Stimulated activated CD4-positive, alpha-beta T cell treated with anti-CD3 and anti-CD28 coated beads, Interleukin-4, amount 100 ng/mL, for 48 hours (primary cell): Measurements from ENCODE around the gene ITSN1.

ENCODE experiments used
- DNase-seq, 2 donors: peaks; one replicate each; pipeline ENCODE4 v3.0.0-alpha.2; 2020; ENCODE audit warnings: low read depth in 2 of 2

Gene ITSN1

DNA sequence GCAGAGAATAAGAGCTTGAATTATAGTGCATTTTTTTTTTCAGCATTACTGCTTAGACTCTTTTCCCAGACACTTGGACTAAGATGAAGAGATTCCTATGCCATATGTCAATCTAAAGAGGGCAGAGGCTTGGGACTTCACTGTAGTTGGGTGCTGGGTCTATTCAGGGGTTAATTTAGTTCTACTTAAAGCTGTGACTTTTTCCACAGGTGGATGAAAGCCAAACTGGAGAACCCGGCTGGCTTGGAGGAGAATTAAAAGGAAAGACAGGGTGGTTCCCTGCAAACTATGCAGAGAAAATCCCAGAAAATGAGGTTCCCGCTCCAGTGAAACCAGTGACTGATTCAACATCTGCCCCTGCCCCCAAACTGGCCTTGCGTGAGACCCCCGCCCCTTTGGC is 168.5 kb downstream of the ITSN1 start:
- no peak for DNase-seq

DNA sequence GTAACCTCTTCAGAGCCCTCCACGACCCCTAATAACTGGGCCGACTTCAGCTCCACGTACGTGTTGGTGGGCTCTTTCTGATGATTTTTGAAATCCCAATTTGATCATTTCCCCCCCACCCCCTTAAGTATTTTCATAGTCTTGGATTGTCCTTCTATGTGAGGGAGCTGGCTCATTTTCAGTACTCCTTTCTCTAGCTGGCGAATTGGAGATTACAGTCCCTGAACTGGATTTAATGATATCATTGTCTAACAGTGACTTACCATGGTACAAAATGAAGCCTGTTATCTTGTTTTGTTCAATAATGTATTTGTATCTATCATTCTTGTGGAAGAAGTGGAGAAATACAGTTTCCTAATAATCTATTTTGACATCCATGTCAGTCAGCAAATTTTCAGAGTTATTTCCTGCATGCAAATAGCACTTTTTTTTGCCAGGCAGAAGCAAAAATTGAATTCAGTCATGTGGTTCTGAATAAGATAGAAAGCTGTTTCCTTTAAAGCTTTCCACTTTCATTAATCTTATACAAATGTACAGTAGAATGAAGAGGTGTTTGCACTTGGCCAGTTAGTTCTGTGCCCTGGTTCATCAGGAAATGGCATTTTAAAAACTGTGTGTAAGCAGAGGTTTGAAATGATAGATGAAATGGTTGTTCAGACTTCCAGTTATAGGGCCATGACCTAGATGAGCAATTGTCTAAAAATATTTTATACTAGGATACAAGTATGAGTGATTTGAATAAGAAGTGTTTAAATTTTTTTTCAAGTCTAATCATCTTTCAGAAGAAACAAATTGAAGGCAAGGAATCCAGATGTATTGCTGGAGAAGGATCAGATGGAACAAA is 169.1 kb downstream of the ITSN1 start:
- no peak for DNase-seq

DNA sequence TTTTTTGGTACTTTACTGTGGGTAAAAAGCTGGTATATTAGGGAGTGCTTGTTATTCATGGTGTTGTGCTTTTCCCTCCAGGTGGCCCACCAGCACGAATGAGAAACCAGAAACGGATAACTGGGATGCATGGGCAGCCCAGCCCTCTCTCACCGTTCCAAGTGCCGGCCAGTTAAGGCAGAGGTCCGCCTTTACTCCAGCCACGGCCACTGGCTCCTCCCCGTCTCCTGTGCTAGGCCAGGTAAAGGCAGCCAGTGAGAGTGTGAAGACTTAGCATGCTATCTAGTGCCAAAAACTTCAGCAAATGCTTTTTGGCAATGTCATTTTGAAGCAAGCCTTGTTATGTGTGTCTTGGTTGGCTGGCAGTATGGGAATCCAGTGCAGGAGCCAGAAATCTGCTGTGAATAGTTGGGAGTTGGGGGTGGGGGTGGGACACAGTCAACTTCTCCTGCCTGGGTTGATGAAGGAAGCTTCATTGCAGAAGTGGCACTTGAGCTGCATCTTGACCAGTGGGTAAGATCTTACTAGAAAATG is 171.6 kb downstream of the ITSN1 start:
- DNase-seq = no peak

- DNase-seq = no peak
These were observed 172.9 kb downstream of the ITSN1 start for GRCh38 chr21:33815143-33815707.

DNA sequence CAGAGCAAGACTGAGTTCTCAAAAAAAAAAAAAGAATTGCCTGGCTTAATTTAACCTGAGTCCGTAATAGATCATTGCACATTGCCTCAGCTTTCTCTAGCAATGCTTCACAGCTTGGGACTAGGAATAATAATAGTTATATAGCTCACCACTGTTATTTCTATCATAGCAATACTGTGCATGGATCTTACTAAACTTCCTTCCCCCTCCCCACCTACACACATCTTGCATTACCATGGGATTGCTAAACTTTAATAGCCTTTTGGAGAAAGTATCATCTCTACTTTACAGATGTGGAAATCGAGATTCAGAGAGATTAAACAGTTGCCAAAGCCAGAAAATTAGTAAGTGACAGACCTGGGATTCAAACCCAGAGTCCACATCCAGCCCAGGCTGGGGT is 173.9 kb downstream of the ITSN1 start:
- DNase-seq = no peak

DNA sequence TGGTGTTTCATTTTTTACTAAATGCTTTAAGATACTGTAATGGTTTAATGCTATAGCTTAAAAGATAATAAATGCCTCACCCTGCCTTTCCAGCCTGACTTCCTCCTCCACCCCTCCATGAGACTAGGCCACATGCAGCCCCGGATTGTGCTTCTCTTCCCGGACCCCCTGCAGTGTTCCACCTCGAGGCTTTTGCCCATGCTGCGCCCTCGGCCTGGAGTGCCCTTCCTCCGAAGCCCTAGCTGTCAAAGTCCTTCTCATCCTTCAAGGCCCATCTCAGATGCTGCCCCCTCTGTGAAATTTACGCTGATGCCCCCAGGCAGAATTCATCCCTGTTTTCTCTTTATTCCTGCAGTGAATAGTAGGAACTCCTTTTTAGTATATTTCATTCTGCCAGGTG is 174.8 kb downstream of the ITSN1 start:
- DNase-seq = no peak

GRCh38 chr21:33817663-33818451 is 175.6 kb downstream of the ITSN1 start:
- DNase-seq = no peak

- no peak for DNase-seq
These were observed 178.0 kb downstream of the ITSN1 start for GRCh38 chr21:33820230-33820770.

GRCh38 chr21:33820798-33821197 is 178.5 kb downstream of the ITSN1 start:
- no peak for DNase-seq

DNA sequence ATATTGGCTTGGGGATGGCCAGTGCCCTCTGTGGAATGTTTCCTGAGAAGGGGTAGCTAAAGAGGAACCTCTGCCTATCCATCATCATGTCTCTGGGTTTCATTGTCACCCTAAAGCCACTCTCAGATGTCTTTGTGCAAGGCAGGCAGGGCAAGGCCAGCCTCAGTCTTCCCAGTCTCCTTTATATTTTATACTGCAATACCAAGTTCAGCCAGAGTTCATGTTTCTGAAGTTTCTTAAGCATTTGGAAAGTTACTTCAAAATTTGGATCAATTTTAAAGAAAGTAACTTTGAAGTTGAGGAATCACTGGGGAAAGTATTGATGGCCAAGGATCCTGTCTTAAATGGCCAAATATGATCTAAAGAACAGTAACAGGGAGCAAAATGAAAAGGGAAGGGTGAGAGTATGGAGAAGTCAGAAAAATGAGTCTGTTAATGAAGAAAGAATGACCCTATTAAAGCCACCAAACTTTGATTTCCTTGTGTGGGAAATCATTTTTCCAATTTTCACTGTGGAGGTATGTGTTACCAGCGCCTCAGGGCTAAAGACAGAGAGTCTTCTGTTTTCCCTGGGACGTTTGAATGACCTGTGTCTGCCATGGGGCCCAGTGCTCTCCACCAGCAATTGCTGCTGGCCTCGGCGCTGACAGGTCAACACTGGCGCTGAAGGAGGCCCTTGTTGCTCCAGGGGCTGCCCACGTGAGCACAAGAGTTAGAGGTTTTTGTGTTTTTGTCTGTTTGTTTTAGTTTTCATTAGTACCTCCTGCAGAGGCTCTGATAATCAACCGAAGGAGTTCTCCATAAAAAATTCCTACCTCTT is 179.4 kb downstream of the ITSN1 start:
- no peak for DNase-seq

- DNase-seq = no peak
These were observed 182.0 kb downstream of the ITSN1 start for GRCh38 chr21:33824156-33824941.

DNA sequence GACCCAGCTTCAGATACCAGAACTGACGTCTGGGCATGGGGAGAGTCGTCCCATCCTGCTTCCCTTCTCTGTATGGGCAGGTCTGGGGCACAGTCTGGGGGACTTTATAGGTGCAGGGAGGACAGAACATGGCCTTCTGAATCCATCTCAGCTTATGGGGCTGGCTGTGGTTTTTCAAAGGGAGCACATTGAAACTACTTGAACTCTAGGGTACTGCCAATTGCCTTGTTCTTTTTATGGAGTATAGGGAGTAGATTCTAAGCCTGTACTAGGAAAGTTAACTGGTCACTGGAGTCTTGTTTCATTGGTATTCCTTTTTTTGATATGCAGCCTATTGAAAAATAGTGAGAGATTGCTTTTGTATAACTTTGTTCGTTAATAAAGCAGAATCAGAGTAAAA is 183.1 kb downstream of the ITSN1 start:
- DNase-seq = no peak

GRCh38 chr21:33825915-33826314 is 183.6 kb downstream of the ITSN1 start:
- no peak for DNase-seq

- no peak for DNase-seq
These were observed 185.8 kb downstream of the ITSN1 start for GRCh38 chr21:33828083-33828482.

GRCh38 chr21:33828577-33828976 is 186.3 kb downstream of the ITSN1 start:
- no peak for DNase-seq

GRCh38 chr21:33829844-33830243 is 187.5 kb downstream of the ITSN1 start:
- DNase-seq = no peak

DNA sequence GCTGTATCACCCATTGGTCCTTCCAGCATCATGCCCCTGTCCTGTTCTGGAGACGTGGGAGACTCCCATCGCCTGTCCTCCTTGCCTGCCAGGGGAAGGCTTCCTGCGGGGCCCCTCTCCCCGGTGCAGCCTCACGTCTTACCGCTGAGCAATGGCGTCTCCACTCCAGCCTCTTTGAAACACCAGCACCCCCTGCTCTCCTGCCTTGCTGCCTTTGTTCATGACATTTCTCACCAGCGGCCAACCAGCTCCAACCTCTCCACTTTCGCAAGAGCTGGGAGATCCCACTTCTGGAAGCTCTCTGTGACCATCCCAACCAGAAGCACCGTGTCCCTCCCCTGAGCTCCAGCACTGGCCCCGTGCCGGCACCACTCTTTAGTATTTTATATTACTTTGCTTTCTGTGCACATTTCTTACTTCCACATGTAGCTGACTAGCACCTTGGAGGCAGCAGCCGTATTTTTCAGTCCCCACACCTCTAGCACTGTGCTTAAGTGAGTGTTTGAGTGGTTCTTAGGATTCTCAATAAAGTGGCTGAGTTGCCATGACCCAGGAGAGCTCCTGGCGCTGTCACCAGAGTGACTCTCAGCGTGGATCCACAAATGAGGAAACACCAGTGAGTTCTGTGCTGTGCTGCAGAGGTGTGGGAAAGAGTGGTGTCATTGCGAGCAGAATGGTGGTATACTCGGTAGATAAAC is 189.8 kb downstream of the ITSN1 start:
- DNase-seq = no peak

- no peak for DNase-seq
These were observed 192.7 kb downstream of the ITSN1 start for GRCh38 chr21:33834801-33835500.

DNA sequence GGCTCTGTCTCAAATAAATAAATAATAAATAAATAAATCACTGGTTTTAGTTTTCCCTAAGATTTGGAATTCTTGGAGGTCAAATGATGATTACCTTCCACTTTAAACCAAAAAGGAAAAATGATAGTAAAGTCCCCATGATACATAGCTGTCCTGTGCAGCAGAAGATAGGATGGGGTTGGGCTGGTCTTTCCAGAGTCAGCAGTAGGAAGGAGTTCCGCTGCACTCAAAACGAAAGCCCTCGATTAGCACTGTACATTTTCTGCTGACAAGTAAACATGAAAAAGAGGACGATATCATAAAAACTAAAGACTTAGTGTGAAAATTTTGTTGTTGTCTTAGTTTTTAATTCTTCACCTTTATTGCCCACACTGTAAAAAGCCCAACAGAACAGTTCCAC is 193.6 kb downstream of the ITSN1 start:
- DNase-seq = no peak
